Calu3 (cell line): ENCODE data around the gene SOX10. TPM values are rescaled to one million over a fixed set of nuclear protein-coding genes. Genes with fewer than 3 reads are reported as not detected.

Source experiments
- BruUV-seq: library from RNA; stranded (reverse); fragments of 400-500 nt; replicated peaks from 2 replicates; lab custom pipeline; 2021; lab: Mats Ljungman, UMichigan
- CTCF ChIA-PET: fragments of 300-600 bp; sonication (Branson Sonifier 250); formaldehyde crosslinking; loops from one replicate; lab custom pipeline; 2022; ENCODE audit warnings: antibody characterized with exemption; lab: Charles Lee
- DNase-seq: peaks from one replicate; pipeline ENCODE4 v3.0.0; 2022
- H3K27ac Mint-ChIP-seq: one replicate; pipeline ENCODE4 v1.8.0; 2022; ENCODE audit warnings: mixed read lengths; ENCODE audit not compliant: unreplicated experiment
- H3K27me3 Mint-ChIP-seq: one replicate; pipeline ENCODE4 v1.8.0; 2022; ENCODE audit warnings: mixed read lengths; ENCODE audit not compliant: unreplicated experiment
- H3K36me3 Mint-ChIP-seq: one replicate; pipeline ENCODE4 v1.8.0; 2022; ENCODE audit warnings: mild to moderate bottlenecking, moderate library complexity, mixed read lengths; ENCODE audit not compliant: insufficient read depth, unreplicated experiment
- H3K4me1 Mint-ChIP-seq: one replicate; pipeline ENCODE4 v1.8.0; 2022; ENCODE audit warnings: mild to moderate bottlenecking, low read depth, mixed read lengths; ENCODE audit not compliant: unreplicated experiment
- H3K4me3 Mint-ChIP-seq: one replicate; pipeline ENCODE4 v1.8.0; 2022; ENCODE audit warnings: mild to moderate bottlenecking, low read depth, moderate library complexity, mixed read lengths; ENCODE audit not compliant: unreplicated experiment
- H3K9me3 Mint-ChIP-seq: one replicate; pipeline ENCODE4 v1.8.0; 2022; ENCODE audit warnings: low read depth, mixed read lengths; ENCODE audit not compliant: unreplicated experiment
- intact Hi-C: fragments of 100-400 bp; cut with micrococcal nuclease; formaldehyde crosslinking; loops from one replicate; pipeline ENCODE4 v1.10.0; 2022; ENCODE audit not compliant: unreplicated experiment
- total RNA-seq: library from RNA; stranded (reverse); gene quantifications from 2 replicates; pipeline ENCODE4 v1.2.3, GENCODE V29; 2022
- TF ChIP-seq, protein P1 (sequence below): fragments of 200-600 bp; IDR thresholded peaks from one replicate; pipeline ENCODE4 v1.8.0; 2022; ENCODE audit warnings: antibody characterized with exemption; ENCODE audit not compliant: unreplicated experiment

SOX10 gene
- total RNA-seq, 1 experiment from 2014 or later = not detected

DNA sequence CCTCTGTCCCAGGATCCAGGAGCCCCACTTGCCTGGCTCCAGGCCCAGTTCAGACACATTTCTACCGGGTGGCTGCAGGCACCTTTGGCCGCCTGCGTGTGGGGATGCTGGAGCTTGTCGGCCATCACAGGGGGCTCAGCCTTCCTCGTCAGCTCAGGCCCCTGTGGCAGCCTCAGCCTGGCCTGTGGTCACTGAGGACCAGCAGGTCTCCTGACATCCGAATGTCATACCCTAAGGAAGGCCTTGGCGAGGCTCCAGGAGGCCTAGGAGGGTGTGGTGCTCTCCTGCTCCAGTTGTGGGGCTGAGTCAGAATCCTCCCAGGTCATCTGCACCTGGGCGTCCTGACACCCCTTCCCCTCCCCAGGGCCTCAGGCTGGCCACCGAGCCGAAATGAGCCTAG, 14.9 kb upstream of the SOX10 start:
- no peak overlapping the region for H3K27ac Mint-ChIP-seq

DNA sequence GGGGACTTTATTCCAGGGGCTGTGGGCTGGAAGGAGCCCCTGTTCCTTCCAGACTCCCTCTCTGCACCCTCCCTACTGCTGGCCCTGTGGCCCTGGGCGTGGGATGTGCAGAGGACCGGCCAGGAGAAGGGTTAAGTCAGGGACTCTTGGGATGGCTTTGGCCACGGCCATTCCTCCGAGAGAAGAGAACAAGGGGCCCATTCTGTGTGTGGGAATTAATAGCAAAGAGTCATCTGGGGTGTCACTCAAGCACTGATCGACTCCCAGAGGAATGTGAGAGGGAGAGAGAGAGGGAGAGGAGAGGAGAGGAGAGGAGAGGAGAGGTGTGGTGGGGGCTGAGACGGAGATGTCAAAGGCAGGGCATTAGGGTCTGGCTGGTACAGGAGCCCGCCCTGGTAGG, 14.2 kb upstream of the SOX10 start:
- TF ChIP-seq, protein P1, sequence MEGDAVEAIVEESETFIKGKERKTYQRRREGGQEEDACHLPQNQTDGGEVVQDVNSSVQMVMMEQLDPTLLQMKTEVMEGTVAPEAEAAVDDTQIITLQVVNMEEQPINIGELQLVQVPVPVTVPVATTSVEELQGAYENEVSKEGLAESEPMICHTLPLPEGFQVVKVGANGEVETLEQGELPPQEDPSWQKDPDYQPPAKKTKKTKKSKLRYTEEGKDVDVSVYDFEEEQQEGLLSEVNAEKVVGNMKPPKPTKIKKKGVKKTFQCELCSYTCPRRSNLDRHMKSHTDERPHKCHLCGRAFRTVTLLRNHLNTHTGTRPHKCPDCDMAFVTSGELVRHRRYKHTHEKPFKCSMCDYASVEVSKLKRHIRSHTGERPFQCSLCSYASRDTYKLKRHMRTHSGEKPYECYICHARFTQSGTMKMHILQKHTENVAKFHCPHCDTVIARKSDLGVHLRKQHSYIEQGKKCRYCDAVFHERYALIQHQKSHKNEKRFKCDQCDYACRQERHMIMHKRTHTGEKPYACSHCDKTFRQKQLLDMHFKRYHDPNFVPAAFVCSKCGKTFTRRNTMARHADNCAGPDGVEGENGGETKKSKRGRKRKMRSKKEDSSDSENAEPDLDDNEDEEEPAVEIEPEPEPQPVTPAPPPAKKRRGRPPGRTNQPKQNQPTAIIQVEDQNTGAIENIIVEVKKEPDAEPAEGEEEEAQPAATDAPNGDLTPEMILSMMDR = no peak
- intact Hi-C loops = no loop called here
- DNase-seq = no peak
- Mint-ChIP-seq H3K27me3 (no peaks in the 10 kb centered on the region), H3K4me1 (peaks cover 34% of the 10 kb centered on the region), H3K4me3 (no peak overlapping the region), H3K27ac (no peak overlapping the region), H3K36me3 (peaks cover 15% of the 10 kb centered on the region), H3K9me3 (no peaks in the 10 kb centered on the region)
- BruUV-seq = no TSS peak
- CTCF ChIA-PET = interaction anchor here (0.5 kb wide), 1 partner anchor 34 kb away, joined by 4 read pairs; no protein-coding TSS in a partner anchor

More for the DNA sequence above, 14.9 kb upstream of the SOX10 start:
- intact Hi-C loops = no loop called here
- Mint-ChIP-seq H3K27me3 (no peaks in the 10 kb centered on the region), H3K9me3 (no peaks in the 10 kb centered on the region), H3K36me3 (peaks cover 15% of the 10 kb centered on the region), H3K4me1 (peaks cover 34% of the 10 kb centered on the region), H3K4me3 (no peak overlapping the region)
- CTCF ChIA-PET = interaction anchor here (0.9 to 1.4 kb wide), 3 partner anchors 18 to 137 kb away, joined by 3 to 5 read pairs (median 4); no protein-coding TSS in a partner anchor
- TF ChIP-seq, protein P1 = no peak
- peak; percentile 36 for DNase-seq
- BruUV-seq = no TSS peak

DNA sequence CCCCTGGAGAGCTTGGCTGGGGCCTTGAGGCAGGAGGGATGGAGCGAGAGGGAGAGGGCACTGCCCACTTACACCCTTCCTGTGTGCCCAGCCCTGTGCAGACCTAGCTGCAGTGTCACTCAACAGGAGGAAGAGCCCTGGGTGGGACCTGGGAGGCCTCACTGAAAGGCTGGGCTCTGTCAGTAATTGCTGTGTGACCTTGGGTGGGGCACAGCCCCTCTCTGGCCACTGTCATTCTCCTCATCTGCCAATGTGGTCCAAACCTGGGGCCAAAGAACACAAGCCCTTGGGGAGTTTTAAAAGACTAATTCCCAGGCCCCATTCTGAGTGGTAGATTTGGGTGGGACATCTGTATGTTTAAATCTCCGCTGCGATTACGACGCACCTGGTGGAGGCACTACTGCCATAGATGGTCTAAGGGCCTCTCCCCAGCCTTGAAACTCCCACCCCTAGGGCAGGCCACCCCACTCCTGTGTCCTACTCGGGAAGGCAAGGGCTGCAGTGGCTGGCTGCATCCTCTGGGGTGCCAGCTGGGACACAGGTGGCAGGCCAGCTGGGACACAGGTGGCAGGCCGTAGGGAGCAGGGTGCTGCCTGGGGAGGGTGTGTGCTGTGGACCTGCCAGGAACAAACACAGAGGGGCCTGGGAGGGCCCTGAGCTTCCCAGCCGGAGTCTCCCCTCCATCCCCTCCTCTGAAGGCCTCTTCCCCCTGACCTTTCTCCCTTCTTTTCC, 12.3 kb upstream of the SOX10 start:
- H3K36me3 Mint-ChIP-seq = peaks cover 15% of the 10 kb centered on the region
- H3K27me3 Mint-ChIP-seq = no peaks in the 10 kb centered on the region
- no peak overlapping the region for H3K4me3 Mint-ChIP-seq
- DNase-seq = peak; percentile 37
- intact Hi-C loops = no loop called here
- BruUV-seq = no TSS peak
- no peak overlapping the region for H3K27ac Mint-ChIP-seq
- TF ChIP-seq, protein P1 = no peak
- H3K9me3 Mint-ChIP-seq = no peaks in the 10 kb centered on the region
- peaks cover 34% of the 10 kb centered on the region for H3K4me1 Mint-ChIP-seq
- CTCF ChIA-PET = interaction anchor here (0.6 to 1.1 kb wide), 2 partner anchors 84 to 299 kb away, joined by 3 to 7 read pairs; no protein-coding TSS in a partner anchor

DNA sequence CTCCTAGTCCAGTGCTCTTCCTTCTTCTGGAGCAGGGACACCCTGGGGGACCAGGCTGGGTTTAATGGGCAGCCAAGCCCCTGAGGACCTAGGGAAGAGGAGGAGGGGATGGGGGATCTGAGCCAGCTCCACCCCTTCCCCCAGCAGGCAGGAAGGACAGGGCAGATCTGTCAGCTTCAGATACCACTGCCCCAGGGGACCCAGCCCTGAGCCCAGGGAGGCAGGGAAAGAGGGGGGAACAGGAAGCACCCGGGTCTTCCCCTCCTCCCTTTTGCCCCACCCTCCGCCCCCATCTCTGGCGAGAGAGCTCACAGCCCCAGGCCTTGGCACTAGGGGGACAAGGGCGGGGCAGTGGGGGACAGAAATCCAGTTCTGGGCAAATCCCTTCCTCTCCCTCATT, 11.7 kb upstream of the SOX10 start:
- Mint-ChIP-seq H3K27me3 (no peaks in the 10 kb centered on the region), H3K36me3 (peaks cover 15% of the 10 kb centered on the region), H3K27ac (no peak overlapping the region), H3K4me3 (no peak overlapping the region), H3K4me1 (peaks cover 34% of the 10 kb centered on the region), H3K9me3 (no peaks in the 10 kb centered on the region)
- TF ChIP-seq, protein P1 = no peak
- CTCF ChIA-PET = interaction anchor here (0.6 kb wide), 1 partner anchor 298 kb away, joined by 7 read pairs; no protein-coding TSS in a partner anchor
- no peak for DNase-seq
- intact Hi-C loops = no loop called here
- BruUV-seq = no TSS peak
